NCI-H748 treated with DMSO at 0.1 percent for 48 hours (cell line): ENCODE data around the gene CA10.
A peak's percentile ranks its signal among the peaks of the same experiment; 100 is the strongest.

Experiments used
- DNase-seq: peaks from one replicate; lab custom pipeline; 2025; lab: John Stamatoyannopoulos, UW

The CA10 gene

GRCh38 chr17:51595826-51596398, 562.6 kb downstream of the CA10 start:
- DNase-seq = no peak

GRCh38 chr17:51590071-51590656, 568.4 kb downstream of the CA10 start:
- DNase-seq = no peak

DNA sequence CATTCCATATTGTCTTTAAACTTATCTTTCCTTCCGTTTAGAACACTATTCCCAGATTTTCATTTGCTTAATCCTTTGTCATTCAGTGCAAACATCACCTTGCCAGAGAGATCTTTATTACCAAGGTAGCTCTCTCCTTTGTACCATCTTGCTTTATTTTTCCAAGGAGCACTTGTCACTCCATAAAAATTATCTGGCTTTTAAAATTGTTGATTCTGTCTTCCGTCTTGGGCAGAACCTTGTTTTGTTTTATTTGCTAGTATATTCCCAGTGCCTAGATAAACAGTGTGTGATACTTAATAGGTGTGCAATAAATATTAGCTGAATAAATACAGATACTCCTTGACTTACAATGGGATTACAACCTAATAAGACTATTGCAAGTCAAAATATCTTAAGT, 570.5 kb downstream of the CA10 start:
- DNase-seq = no peak

DNA sequence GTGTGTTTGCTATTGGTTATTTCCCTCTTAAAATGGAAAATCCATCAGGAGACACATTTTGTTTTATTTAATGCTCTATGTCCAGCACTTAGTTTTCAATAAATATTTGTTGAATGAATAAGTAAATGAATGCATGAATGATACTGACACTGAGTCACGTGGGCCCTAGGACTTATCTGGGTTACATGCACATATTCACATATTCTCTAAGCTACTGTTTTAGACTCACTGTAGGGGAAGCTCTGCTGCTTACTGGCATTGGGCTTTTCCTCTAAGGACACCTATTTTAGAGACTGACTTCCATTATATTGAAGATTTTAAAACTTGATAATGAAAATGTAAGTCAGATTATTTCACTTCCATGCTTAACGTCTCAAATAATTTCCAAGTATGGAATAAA, 571.0 kb downstream of the CA10 start:
- DNase-seq = no peak

GRCh38 chr17:51585514-51586104, 572.9 kb downstream of the CA10 start:
- peak; percentile 7 for DNase-seq

DNA sequence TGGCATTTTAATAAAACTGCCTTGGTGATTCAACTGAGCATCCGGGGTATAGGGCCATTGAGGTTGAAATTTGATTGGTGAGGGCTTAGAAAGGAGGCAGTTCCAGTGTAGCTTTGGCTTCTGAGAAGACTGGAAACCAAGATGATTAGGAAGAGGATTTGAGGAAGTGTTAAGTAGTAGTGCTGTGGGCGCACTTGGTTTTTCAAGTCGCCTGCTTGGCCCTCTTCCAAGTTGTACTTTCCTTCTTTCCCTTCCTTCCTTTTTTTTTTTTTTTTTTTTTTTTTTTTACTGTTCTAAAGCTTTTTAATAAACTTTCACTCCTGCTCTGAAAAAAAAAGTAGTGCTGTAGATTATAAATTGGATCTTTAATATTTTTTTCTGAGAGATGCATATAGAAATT, 577.6 kb downstream of the CA10 start:
- DNase-seq = no peak
